CD4-positive, alpha-beta T cell (primary cell): ENCODE data around the gene NXPE4. TPM values are rescaled to one million over a fixed set of nuclear protein-coding genes. Genes with fewer than 3 reads are reported as not detected.

Source experiments
- ATAC-seq: fragments of 200-7000 bp; cut with Tn5 transposase; one replicate; pipeline ENCODE4 v1.10.0; 2022; ENCODE audit warnings: mild to moderate bottlenecking; ENCODE audit not compliant: poor library complexity
- CTCF ChIA-PET: fragments of 350-600 bp; sonication (Branson Sonifier 250); formaldehyde crosslinking; loops from one replicate; lab custom pipeline; 2021; ENCODE audit warnings: antibody characterized with exemption, inconsistent platforms; lab: Charles Lee
- POLR2A ChIA-PET: fragments of 350-600 bp; sonication (Branson Sonifier 250); formaldehyde crosslinking; loops from one replicate; lab custom pipeline; 2021; ENCODE audit warnings: antibody characterized with exemption, inconsistent platforms; lab: Charles Lee
- DNase-seq, 14 experiments: peaks; one replicate each; pipeline ENCODE4 v3.0.0-alpha.2; 2013 to 2020; ENCODE audit warnings: mixed read lengths in 2 of 14
- H3K27ac ChIP-seq, 2 donors: one replicate each; pipeline versions ENCODE4 v1.5.1 to v1.7.0; 2013; ENCODE audit warnings: low read length in 2 of 2, low read depth in 1 of 2, mild to moderate bottlenecking in 1 of 2
- H3K27me3 ChIP-seq, 2 experiments: 1 replicate in 1 of 2; 2 replicates in 1 of 2; pipeline versions ENCODE4 v1.6.1 to v1.7.0; 2013; ENCODE audit warnings: low read length in 2 of 2, control low read depth in 1 of 2, mild to moderate bottlenecking in 1 of 2, moderate library complexity in 1 of 2; ENCODE audit not compliant: insufficient read depth in 2 of 2, control insufficient read depth in 1 of 2
- H3K36me3 ChIP-seq: one replicate; pipeline ENCODE4 v1.6.1; 2013; ENCODE audit warnings: low read length, control low read depth; ENCODE audit not compliant: insufficient read depth
- H3K4me1 ChIP-seq: one replicate; pipeline ENCODE4 v1.6.1; 2013; ENCODE audit warnings: low read length, control low read depth; ENCODE audit not compliant: insufficient read depth
- H3K4me3 ChIP-seq: one replicate; pipeline ENCODE4 v1.5.1; 2013; ENCODE audit warnings: mild to moderate bottlenecking, low read length, moderate library complexity
- H3K9me3 ChIP-seq, 2 experiments: 1 replicate in 1 of 2; 2 replicates in 1 of 2; pipeline versions ENCODE4 v1.6.1 to v1.7.0; 2013; ENCODE audit warnings: low read length in 2 of 2, mild to moderate bottlenecking in 2 of 2, control low read depth in 1 of 2, moderate library complexity in 1 of 2; ENCODE audit not compliant: control insufficient read depth in 1 of 2, insufficient read depth in 1 of 2
- H3K27ac Mint-ChIP-seq: one replicate; pipeline ENCODE4 v1.8.0; 2020; ENCODE audit warnings: mixed read lengths
- H3K27me3 Mint-ChIP-seq: one replicate; pipeline ENCODE4 v1.8.0; 2021; ENCODE audit warnings: mixed read lengths
- H3K36me3 Mint-ChIP-seq: one replicate; pipeline ENCODE4 v1.8.0; 2021; ENCODE audit warnings: low read depth, mixed read lengths
- H3K4me1 Mint-ChIP-seq: one replicate; pipeline ENCODE4 v1.8.0; 2021; ENCODE audit warnings: low read depth, mixed read lengths
- H3K4me3 Mint-ChIP-seq: one replicate; pipeline ENCODE4 v1.8.0; 2020; ENCODE audit warnings: mild to moderate bottlenecking, mixed read lengths
- H3K9me3 Mint-ChIP-seq: one replicate; pipeline ENCODE4 v1.8.0; 2020; ENCODE audit warnings: mixed read lengths
- intact Hi-C, 2 experiments: fragments of 100-400 bp; cut with DNase I in 1 of 2; cut with micrococcal nuclease in 1 of 2; formaldehyde crosslinking; loops; one replicate each; pipeline versions ENCODE4 v1.15.1 to v1.9.0; 2023 to 2025; cut with DNase I, micrococcal nuclease
- total RNA-seq, 174 experiments: library from RNA in 2 of 174; stranded (reverse) in 2 of 174; gene quantifications; one replicate each; pipeline ENCODE4 v1.2.3 and lab custom pipeline; 2021 to 2026
- TF ChIP-seq, protein P1 (sequence below): fragments of 200-600 bp; IDR thresholded peaks from one replicate; pipeline ENCODE4 v1.8.0; 2022; ENCODE audit warnings: antibody characterized with exemption, mild to moderate bottlenecking

NXPE4 gene
- total RNA-seq, 2 experiments from 2014 or later = not detected

DNA sequence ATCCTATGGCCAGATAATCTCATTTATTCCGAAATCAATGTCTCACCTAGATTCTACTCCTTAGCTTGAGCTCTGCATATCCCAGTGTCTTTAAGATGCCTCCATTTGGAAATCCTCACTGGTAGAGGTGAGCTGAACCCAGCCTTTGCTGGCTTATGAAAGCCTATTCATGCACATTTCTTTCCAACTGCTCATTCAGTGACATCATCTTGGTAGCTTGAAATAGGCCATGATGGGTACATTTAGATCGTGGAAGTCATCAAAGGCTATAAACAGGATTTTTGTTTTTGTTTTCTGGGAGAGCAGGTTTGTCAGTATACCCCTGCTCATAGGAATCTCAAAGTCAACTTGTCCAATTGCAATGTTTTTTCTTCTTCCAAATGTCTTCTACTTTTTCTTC, 41.9 kb downstream of the NXPE4 start:
- no peaks in the 10 kb centered on the region for H3K4me1 Mint-ChIP-seq
- intact Hi-C loops = no loop called here
- CTCF ChIA-PET = no interaction called here
- no peak overlapping the region for H3K4me3 Mint-ChIP-seq
- no peak overlapping the region for H3K27ac Mint-ChIP-seq
- ATAC-seq = no peak
- H3K27me3 ChIP-seq = no peaks in the 10 kb centered on the region
- no peaks in the 10 kb centered on the region for H3K9me3 Mint-ChIP-seq
- no peak for DNase-seq
- H3K36me3 Mint-ChIP-seq = no peaks in the 10 kb centered on the region
- H3K4me3 ChIP-seq = no peak overlapping the region
- no peaks in the 10 kb centered on the region for H3K27me3 Mint-ChIP-seq
- POLR2A ChIA-PET = no interaction called here
- H3K36me3 ChIP-seq = no peaks in the 10 kb centered on the region
- H3K9me3 ChIP-seq = no peaks in the 10 kb centered on the region
- no peak overlapping the region for H3K27ac ChIP-seq
- TF ChIP-seq, protein P1, sequence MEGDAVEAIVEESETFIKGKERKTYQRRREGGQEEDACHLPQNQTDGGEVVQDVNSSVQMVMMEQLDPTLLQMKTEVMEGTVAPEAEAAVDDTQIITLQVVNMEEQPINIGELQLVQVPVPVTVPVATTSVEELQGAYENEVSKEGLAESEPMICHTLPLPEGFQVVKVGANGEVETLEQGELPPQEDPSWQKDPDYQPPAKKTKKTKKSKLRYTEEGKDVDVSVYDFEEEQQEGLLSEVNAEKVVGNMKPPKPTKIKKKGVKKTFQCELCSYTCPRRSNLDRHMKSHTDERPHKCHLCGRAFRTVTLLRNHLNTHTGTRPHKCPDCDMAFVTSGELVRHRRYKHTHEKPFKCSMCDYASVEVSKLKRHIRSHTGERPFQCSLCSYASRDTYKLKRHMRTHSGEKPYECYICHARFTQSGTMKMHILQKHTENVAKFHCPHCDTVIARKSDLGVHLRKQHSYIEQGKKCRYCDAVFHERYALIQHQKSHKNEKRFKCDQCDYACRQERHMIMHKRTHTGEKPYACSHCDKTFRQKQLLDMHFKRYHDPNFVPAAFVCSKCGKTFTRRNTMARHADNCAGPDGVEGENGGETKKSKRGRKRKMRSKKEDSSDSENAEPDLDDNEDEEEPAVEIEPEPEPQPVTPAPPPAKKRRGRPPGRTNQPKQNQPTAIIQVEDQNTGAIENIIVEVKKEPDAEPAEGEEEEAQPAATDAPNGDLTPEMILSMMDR = no peak
- H3K4me1 ChIP-seq = no peaks in the 10 kb centered on the region

DNA sequence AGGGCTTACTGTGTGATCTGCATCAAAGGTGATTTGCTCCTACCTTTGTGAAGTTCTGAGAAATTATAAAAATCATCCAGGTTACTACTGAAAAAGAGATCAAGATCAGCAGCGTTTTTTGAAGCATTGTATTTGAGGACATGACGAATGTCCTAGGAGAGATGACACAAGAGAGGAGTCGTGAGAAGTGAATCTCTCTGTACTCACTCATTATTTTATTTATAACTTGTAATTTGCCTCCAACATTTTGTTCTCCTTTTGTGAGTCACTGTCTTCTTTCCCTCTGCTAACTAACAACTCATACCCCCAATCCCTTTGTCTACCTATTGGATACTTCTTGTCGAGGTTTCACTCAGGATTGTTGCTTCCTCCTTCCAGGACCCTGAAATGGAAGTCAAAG, 44.5 kb downstream of the NXPE4 start:
- no peak overlapping the region for H3K27ac Mint-ChIP-seq
- no peaks in the 10 kb centered on the region for H3K27me3 ChIP-seq
- intact Hi-C loops = no loop called here
- no peaks in the 10 kb centered on the region for H3K36me3 ChIP-seq
- no peak for ATAC-seq
- H3K4me1 ChIP-seq = no peaks in the 10 kb centered on the region
- no peaks in the 10 kb centered on the region for H3K36me3 Mint-ChIP-seq
- no peak overlapping the region for H3K4me3 Mint-ChIP-seq
- H3K27ac ChIP-seq = no peak overlapping the region
- CTCF ChIA-PET = no interaction called here
- H3K9me3 ChIP-seq = no peaks in the 10 kb centered on the region
- no peaks in the 10 kb centered on the region for H3K9me3 Mint-ChIP-seq
- no peaks in the 10 kb centered on the region for H3K27me3 Mint-ChIP-seq
- POLR2A ChIA-PET = no interaction called here
- TF ChIP-seq, protein P1 = no peak
- no peak overlapping the region for H3K4me3 ChIP-seq
- no peak for DNase-seq
- H3K4me1 Mint-ChIP-seq = no peaks in the 10 kb centered on the region

DNA sequence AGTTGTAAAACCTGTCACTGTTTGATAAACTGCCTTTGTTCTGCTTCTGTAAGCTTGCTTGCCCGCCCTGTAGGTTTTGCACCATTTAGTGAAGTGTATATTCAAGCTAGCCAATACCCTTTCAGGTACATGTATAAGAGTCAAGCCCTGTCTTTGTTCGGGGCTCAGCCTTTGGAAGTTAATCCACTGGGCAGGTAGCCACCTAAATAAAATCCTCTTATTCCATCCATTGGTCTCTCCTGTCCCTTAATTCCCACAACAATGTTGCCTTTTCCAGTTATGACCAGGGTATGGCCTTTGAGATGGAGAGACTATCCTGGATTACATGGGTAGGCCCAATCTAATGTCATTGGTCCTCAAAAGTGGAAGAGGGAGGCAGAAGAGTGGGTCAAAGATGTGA, 69.9 kb downstream of the NXPE4 start:
- TF ChIP-seq, protein P1 = no peak
- Histone ChIP-seq H3K4me3 (no peak overlapping the region), H3K27me3 (no peaks in the 10 kb centered on the region), H3K4me1 (no peaks in the 10 kb centered on the region), H3K9me3 (peaks cover 0 to 12% of the 10 kb centered on the region in 2 experiments), H3K27ac (no peak overlapping the region), H3K36me3 (no peaks in the 10 kb centered on the region)
- Mint-ChIP-seq H3K36me3 (no peaks in the 10 kb centered on the region), H3K27ac (no peak overlapping the region), H3K4me1 (no peaks in the 10 kb centered on the region), H3K27me3 (peaks cover 11% of the 10 kb centered on the region), H3K9me3 (peaks cover 5% of the 10 kb centered on the region), H3K4me3 (no peak overlapping the region)
- DNase-seq = no peak
- POLR2A ChIA-PET = no interaction called here
- CTCF ChIA-PET = interaction anchor here (1.4 kb wide), 1 partner anchor 10 kb away, joined by 4 read pairs; no protein-coding TSS in a partner anchor
- intact Hi-C loops = no loop called here
- ATAC-seq = no peak
